Activated CD8-positive, alpha-beta memory T cell treated with anti-CD3 and anti-CD28 coated beads, Interleukin-2, amount 10 ng/mL, durations not matched to agents 7 days and 5 days (primary cell): Measurements from ENCODE around the gene PRELID3B. TPM values are rescaled to one million over a fixed set of nuclear protein-coding genes. Genes with fewer than 3 reads are reported as not detected.

Experiments used
- ATAC-seq: fragments of 150-1000 bp; cut with Tn5 transposase; one replicate; pipeline ENCODE4 v1.10.0; 2021; ENCODE audit warnings: moderate library complexity
- CTCF ChIA-PET: fragments of 350-600 bp; sonication (Branson Sonifier 250); formaldehyde crosslinking; loops from one replicate; lab custom pipeline; 2021; ENCODE audit warnings: antibody characterized with exemption; lab: Charles Lee
- DNase-seq: peaks from one replicate; pipeline ENCODE4 v3.0.0-alpha.2; 2020
- H3K27ac Mint-ChIP-seq: one replicate; pipeline ENCODE4 v1.8.0; 2021; ENCODE audit warnings: mild to moderate bottlenecking, mixed read lengths
- H3K27me3 Mint-ChIP-seq: one replicate; pipeline ENCODE4 v1.8.0; 2021; ENCODE audit warnings: mixed read lengths
- H3K36me3 Mint-ChIP-seq: one replicate; pipeline ENCODE4 v1.8.0; 2021; ENCODE audit warnings: mild to moderate bottlenecking, mixed read lengths
- H3K4me1 Mint-ChIP-seq: one replicate; pipeline ENCODE4 v1.8.0; 2021; ENCODE audit warnings: mixed read lengths
- H3K4me3 Mint-ChIP-seq: one replicate; pipeline ENCODE4 v1.8.0; 2021; ENCODE audit warnings: mild to moderate bottlenecking, moderate library complexity, mixed read lengths
- H3K9me3 Mint-ChIP-seq: one replicate; pipeline ENCODE4 v1.8.0; 2022; ENCODE audit warnings: low read depth, mixed read lengths
- total RNA-seq, 2 experiments: library from RNA; stranded (reverse); gene quantifications; one replicate each; pipeline ENCODE4 v1.2.3, GENCODE V29; 2021

Gene PRELID3B
- total RNA-seq, 2 experiments from 2014 or later: 80.4 to 104 TPM

GRCh38 chr20:58989196-58989595 is 53.4 kb downstream of the PRELID3B start:
- H3K27me3 Mint-ChIP-seq: no peaks in the 10 kb centered on the region
- ATAC-seq (no peak), DNase-seq (no peak)
- peaks cover 29% of the 10 kb centered on the region for H3K4me1 Mint-ChIP-seq
- H3K4me3 Mint-ChIP-seq: no peak overlapping the region
- no peaks in the 10 kb centered on the region for H3K9me3 Mint-ChIP-seq
- CTCF ChIA-PET: no interaction called here
- no peak overlapping the region for H3K27ac Mint-ChIP-seq
- peaks cover 54% of the 10 kb centered on the region for H3K36me3 Mint-ChIP-seq

- no peaks in the 10 kb centered on the region for H3K9me3 Mint-ChIP-seq
- DNase-seq: no peak
- no peaks in the 10 kb centered on the region for H3K27me3 Mint-ChIP-seq
- ATAC-seq: no peak
- peaks cover 54% of the 10 kb centered on the region for H3K36me3 Mint-ChIP-seq
- CTCF ChIA-PET: no interaction called here
- H3K4me3 Mint-ChIP-seq: no peak overlapping the region
- H3K27ac Mint-ChIP-seq: no peak overlapping the region
- H3K4me1 Mint-ChIP-seq: peaks cover 33% of the 10 kb centered on the region
These were observed 54.1 kb downstream of the PRELID3B start for GRCh38 chr20:58988565-58988882.

- H3K9me3 Mint-ChIP-seq: no peaks in the 10 kb centered on the region
These were observed 54.6 kb downstream of the PRELID3B start for GRCh38 chr20:58987790-58988564.

GRCh38 chr20:58986968-58987517 is 55.5 kb downstream of the PRELID3B start:
- H3K36me3 Mint-ChIP-seq: peaks cover 56% of the 10 kb centered on the region
- H3K9me3 Mint-ChIP-seq: no peaks in the 10 kb centered on the region
- DNase-seq (peak; percentile 38), ATAC-seq (no peak)
- no peaks in the 10 kb centered on the region for H3K27me3 Mint-ChIP-seq
- no peak overlapping the region for H3K27ac Mint-ChIP-seq
- H3K4me1 Mint-ChIP-seq: peaks cover 45% of the 10 kb centered on the region
- no peak overlapping the region for H3K4me3 Mint-ChIP-seq
- CTCF ChIA-PET: interaction anchor here (0.6 kb wide), 1 partner anchor 15 kb away, joined by 3 read pairs; no protein-coding TSS in a partner anchor

More at GRCh38 chr20:58987790-58988564, 54.6 kb downstream of the PRELID3B start:
- DNase-seq: peak; percentile 3
- Mint-ChIP-seq H3K27me3 (no peaks in the 10 kb centered on the region), H3K27ac (no peak overlapping the region), H3K4me3 (no peak overlapping the region), H3K36me3 (peaks cover 54% of the 10 kb centered on the region), H3K4me1 (peaks cover 36% of the 10 kb centered on the region)
- no peak for ATAC-seq
- CTCF ChIA-PET: interaction anchor here (0.6 kb wide), 1 partner anchor 16 kb away, joined by 3 read pairs; no protein-coding TSS in a partner anchor

- Mint-ChIP-seq H3K27ac (no peak overlapping the region), H3K4me3 (no peak overlapping the region), H3K4me1 (peaks cover 45% of the 10 kb centered on the region), H3K9me3 (no peaks in the 10 kb centered on the region), H3K27me3 (no peaks in the 10 kb centered on the region), H3K36me3 (peaks cover 53% of the 10 kb centered on the region)
- DNase-seq: peak; percentile 29
- ATAC-seq: no peak
- CTCF ChIA-PET: no interaction called here
These were observed 56.2 kb downstream of the PRELID3B start for GRCh38 chr20:58986286-58986967.

- H3K4me3 Mint-ChIP-seq: no peak overlapping the region
- H3K36me3 Mint-ChIP-seq: peaks cover 47% of the 10 kb centered on the region
- no peak overlapping the region for H3K27ac Mint-ChIP-seq
- H3K4me1 Mint-ChIP-seq: peaks cover 44% of the 10 kb centered on the region
- CTCF ChIA-PET: no interaction called here
- ATAC-seq (no peak), DNase-seq (peak; percentile 31)
- no peaks in the 10 kb centered on the region for H3K9me3 Mint-ChIP-seq
- H3K27me3 Mint-ChIP-seq: no peaks in the 10 kb centered on the region
These were observed 56.9 kb downstream of the PRELID3B start for GRCh38 chr20:58985656-58986055.

GRCh38 chr20:58984691-58985090 is 57.9 kb downstream of the PRELID3B start:
- CTCF ChIA-PET: no interaction called here
- Mint-ChIP-seq H3K9me3 (no peaks in the 10 kb centered on the region), H3K27me3 (no peaks in the 10 kb centered on the region), H3K4me3 (no peak overlapping the region), H3K4me1 (peaks cover 44% of the 10 kb centered on the region), H3K36me3 (peaks cover 40% of the 10 kb centered on the region), H3K27ac (no peak overlapping the region)
- DNase-seq: no peak
- ATAC-seq: no peak

Other genes with a start within 250 kb of the PRELID3B start
- 1 to 10 TPM in 1 of 2 experiments, under 1 TPM in 1; 0.89 to 1.8 TPM for gene GNAS-AS1, start 191.9 kb downstream of the PRELID3B start, total RNA-seq
- gene GNAS, start 190.1 kb downstream of the PRELID3B start, total RNA-seq: 100 to 1,000 TPM; 817 to 859 TPM
- 10 to 100 TPM; 71.2 to 86.2 TPM for gene NELFCD, start 61.5 kb downstream of the PRELID3B start, total RNA-seq
- 10 to 100 TPM; 39.6 to 48.0 TPM for gene CTSZ, start 35.5 kb downstream of the PRELID3B start, total RNA-seq
- gene TUBB1, start 23.4 kb downstream of the PRELID3B start, total RNA-seq: not detected
- 10 to 100 TPM; 78.3 to 80.8 TPM for gene ATP5F1E, start 10.5 kb downstream of the PRELID3B start, total RNA-seq
- gene ZNF831, start 121.0 kb upstream of the PRELID3B start, total RNA-seq: 10 to 100 TPM in 1 of 2 experiments, 1 to 10 TPM in 1; 7.9 to 10.2 TPM